Stimulated activated naive CD4-positive, alpha-beta T cell treated with Interleukin-2 at 50 U/mL for 16 hours (primary cell): ENCODE data around the gene NUP93.

Experiments
- DNase-seq: peaks from one replicate; lab custom pipeline; 2025; lab: John Stamatoyannopoulos, UW

Gene NUP93

DNA sequence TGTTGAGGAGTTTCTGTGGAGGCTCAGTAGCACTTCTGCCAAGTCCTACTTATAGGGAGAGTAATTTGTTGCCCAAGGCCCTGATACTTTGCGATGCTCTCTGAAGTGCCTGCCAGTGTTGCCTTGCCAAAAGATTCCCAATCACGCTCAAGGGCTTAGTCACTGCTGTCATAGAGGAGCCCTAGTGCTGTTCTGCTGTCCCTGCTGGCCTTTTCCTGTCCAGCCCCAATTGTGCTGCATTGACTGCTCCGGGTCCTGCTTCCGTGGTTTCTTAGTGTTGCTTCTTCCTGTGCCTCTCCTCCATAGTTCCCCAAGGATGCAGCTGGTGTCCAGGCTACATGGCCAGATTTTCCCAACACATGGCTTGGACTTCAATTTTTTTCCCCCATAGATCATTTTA, 13.9 kb downstream of the NUP93 start:
- no peak for DNase-seq

DNA sequence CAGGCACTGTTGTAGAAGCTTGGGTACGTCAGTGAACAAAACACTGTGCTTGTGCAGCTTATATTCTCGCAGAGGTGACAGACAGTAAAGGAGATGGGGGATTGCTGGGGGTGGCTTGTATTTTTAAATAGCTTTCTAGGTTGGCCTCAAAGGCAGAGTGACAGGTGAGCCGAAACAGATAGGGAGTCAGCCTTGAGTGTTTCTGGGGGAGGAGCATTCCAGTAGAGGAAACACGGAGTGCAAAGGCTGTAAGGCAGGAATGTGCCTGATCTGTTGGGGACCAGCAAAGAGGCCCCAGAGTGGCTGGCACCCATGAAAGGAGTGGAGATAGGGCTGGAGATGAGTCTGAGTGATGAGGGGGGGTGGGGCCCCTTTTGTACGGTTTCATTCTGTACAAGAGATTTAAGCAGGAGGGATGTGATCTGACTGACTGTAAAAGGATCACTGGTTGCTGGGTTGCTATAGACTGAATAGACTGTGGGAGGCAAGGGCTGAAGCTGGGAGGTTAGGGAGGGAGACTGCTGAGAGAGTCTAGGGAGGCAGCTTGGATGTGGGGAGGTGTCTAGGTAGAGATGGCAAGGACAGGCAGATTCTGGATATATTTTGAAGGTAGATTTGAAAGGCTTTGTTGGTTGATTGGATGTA, 15.2 kb downstream of the NUP93 start:
- DNase-seq = no peak

DNA sequence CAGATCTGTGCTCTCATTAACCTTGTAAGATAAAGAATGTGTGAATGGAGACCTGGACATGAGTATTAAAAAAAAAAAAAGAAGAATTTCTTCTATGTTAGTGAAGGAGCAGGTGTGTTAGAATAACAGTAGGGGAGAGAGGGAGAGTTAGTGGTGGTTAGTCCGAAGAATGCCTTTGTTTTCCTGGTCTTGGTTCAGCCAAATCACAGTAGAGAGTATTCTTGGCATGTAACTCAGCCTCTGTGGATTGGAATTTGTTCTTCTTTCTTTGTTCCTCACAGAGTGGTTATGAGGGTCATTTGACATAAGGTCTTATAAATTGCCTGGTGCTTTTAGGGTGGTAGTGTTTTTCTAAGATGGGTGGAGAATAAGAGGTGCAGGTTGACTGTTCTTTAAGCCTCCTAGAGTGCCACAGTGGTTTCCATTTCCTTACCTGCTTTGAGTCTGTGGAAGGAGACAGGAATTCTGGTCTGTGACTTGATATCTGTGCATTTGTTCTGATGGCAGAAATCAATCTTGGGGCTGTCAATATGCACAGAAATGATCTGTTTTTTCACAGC, 17.6 kb downstream of the NUP93 start:
- DNase-seq = no peak

DNA sequence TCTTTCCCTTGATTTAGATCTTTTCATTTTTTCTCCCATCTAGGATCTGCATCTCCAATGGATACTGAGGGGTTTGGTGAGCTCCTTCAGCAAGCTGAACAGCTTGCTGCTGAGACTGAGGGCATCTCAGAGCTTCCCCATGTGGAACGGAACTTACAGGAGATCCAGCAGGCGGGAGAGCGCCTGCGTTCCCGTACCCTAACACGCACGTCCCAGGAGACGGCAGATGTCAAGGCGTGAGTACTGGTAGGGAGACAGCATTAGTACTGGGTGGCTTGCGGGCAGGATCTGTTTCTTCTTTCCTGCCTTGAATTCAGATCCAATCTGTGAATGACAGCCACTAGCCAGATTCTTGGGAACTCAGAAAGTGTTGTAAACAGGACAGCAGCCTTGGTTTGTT, 18.3 kb downstream of the NUP93 start:
- no peak for DNase-seq

DNA sequence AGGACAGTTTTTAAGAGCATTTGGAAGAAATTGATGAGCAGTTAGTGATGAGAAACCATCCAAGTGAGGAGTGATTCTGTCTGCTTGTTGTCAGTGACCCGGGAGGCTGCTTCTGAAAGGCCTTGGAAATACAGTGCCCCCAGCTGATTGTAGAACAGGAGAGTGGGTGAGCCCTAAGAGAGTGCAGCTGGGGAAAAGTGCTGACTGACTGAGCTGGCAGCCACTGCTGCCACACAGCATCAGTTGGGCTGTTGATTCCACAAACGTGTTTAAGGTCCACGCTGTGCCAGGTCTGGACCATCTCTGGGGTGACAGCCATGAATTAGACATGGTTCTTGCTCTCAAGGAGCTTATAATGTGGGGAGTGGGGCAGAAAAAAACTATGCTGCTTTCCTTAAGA, 18.9 kb downstream of the NUP93 start:
- no peak for DNase-seq

DNA sequence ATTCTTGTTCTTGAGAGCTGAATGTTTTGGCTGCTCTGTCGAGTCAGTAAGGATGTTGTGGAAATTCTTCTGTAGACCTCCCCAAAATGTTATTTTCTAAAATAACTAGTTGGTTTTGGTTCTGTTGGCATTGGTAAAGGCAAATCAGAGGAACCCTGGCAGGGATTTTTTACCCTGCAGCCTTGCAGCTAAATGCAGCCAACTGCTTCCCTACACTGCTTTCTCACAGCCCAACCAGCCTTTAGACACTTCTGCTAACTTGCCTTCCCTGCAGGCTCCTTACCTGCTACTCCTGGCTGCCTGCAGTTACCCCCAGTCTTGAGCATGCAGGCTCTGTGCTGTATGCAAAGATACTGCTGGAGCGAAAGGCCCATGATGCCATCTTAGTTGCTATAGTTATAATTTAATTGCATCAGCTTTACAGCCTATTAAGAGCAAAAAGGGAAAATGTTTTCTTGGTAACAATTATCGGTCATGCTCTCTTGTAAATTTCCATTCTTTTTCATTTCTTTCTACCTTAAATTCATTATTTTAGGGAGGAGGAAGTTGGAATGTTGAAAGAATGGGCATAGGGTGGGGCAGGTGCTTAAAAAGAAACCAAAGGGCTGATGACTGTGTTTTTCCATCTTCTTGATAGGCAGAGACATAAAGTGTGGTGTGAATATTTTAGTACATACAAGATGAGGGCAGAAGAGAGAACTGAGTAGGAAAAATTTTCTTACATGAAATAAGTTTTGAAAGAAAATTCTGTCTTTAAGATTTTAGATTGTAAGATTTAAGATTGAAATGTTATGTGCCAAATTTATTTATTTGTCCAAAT, 20.0 kb downstream of the NUP93 start:
- DNase-seq = no peak

DNA sequence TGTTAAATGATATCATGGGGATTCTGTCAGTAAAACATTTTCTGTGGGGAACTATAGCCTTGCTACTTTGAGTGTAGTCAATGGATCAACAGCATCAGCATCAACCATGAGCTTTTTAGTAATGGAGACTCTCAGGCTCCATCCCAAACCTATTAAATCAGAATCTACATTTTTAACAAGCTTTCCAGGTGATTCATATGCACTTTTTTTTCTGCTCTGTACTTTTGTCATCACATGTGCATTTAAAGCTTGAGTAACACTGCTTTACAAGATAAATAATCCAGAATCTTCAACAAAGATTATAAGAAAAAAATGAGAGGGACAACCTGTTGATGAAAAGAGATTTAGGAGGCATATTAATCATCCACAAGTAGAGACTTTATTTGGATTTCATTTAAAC, 23.5 kb downstream of the NUP93 start:
- DNase-seq = no peak

DNA sequence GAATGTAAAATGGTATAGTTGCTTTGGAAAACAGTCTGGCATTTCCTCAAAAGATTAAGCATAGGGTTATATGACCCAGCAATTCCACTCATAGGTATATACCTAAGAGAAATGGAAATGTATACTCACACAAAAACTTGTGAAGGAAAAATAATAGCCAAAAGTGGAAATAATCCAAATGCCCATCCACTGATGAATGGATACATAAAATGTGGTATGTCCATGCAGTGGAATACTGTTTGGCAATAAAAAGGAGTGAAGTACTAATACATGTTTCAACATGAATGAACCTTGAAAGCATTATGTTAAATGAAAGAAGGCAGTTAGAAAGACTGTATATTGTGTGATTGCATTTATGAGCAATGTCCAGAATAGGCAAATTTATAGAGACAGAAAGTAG, 25.1 kb downstream of the NUP93 start:
- no peak for DNase-seq

DNA sequence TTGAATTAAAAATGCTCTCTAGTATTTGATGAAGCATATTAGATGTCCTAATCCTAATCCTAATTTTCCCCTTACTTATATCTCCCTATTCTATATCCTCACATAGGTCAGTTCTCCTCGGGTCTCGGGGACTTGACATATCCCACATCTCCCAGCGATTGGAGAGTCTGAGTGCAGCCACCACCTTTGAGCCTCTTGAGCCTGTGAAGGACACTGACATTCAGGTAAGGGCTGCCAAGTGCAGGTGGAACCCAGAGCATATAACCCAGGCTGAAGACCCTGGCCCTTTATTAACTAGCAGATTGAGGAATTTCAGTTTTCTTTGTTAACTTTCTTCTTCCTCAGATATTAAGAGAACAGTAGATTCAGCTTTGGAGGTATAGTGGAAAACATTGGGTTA, 28.5 kb downstream of the NUP93 start:
- no peak for DNase-seq

DNA sequence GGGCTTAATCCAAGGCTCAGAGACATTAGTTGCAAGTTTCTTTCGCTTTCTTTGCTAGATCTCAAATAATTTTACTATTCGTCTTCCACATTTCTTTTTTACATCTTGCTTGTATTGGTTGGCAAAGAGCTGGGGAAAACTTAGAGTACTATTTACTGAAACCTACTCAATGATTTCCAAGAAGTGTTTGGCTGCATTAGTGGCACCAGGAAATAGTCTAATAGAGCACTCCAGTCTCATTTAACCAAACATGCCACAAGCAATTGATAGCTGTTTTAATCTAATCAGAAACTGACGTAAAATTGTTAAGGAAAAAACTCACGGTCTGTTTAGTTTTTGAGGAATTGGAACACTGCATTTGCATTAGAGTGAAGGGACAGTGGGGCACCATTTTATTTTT, 29.0 kb downstream of the NUP93 start:
- no peak for DNase-seq

DNA sequence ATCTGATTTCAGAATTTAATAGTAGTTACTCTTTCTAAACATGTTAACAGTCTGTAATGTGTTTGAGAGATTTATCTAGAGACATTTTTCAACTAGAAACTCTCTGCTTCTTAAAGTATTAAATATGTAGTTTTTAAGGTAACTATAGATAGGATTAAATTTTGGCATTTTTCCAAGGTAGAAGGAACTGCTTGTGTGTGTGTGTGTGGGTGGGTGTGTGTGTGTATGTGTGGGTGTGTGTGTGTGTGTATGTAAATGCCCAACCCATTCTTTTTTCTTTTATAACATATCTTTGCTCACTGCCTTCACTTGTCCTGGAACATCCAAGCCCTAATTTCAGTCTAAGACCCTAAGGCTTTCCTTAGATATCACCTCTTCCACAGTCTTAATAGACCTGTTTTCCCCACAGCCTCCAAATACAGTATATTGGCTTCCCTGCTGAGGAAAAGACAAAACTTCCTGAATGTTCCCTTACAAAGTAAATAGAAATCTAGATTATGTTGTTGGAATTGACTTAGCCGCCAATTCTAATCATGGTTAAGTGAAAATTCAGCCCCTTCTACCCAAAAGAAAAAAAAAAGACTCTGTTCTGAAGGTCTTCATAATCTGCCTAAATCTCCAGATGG, 33.5 kb downstream of the NUP93 start:
- DNase-seq = no peak

DNA sequence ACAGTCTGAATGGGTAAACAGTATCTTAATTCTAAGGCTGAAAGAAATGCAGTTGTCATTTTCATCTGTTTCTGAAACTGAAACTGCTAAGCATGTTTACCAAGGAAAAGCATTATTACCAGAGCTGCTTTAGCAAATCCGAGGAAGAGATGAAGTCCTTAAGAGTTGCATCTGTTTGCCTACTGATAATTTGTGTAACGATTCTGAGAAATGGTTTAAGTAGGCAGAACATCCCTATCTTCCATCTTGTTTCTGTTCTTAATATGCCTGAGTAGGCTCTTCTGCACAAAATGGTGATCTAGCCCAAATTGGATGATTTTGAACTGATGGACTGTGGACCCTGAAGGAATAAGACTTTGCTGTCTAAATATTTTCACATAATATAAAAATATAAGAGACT, 34.9 kb downstream of the NUP93 start:
- DNase-seq = no peak

DNA sequence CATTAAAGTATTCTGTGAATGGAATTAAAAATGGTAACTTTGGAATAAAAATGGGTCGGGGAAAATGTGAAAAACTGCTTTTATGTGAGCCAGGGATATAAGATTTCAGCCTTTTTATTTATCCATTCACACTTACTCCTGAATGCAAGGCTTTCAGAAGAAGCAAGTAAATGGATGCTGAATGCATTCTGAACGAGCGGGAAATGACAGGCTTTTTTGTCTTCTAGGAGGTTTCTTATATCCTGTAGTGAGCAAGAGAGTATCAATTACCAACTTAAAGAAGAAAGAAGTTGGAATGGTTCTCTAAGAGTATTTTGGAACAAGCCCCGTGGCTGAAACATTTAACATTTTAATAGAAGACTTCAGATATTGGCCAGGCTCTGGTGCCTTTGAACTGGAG, 36.0 kb downstream of the NUP93 start:
- DNase-seq = no peak

DNA sequence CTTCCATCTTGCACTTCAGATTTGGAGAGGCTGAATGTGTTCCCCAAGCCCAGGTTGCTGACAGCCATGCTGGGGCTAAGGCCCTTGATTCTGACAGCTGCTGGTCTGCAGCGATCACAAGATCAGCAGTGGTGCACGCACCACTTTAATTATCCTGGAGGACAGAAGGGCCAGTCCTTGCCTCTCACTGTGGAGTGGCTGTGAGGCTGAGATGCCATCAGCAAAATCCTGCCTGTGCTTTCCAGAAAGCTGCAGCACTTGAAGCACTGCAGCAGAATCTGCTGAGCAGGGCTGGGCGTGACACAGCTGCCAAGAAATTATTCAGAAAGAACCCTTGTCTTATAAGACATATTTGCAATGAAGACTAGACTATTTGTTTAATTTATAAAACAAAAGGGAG, 37.1 kb downstream of the NUP93 start:
- DNase-seq = no peak

DNA sequence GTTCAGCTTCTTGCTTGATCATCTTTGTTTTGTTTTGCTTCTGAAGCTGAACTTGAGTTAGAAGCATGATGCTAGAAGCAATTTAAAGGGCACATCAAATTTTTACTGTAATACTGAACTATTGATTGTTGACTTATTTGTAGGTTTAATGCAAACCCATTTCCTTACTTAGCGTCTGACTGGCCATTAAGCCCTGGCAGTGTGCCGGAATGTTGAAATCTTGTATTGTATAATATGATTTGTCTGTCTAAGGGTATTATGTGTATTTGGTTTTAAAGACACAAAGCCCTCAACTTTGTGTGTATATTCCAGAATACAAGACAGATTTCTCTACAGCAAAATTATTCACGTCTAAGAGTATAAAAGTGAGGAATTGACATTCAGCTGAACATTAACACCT, 39.7 kb downstream of the NUP93 start:
- DNase-seq = no peak

DNA sequence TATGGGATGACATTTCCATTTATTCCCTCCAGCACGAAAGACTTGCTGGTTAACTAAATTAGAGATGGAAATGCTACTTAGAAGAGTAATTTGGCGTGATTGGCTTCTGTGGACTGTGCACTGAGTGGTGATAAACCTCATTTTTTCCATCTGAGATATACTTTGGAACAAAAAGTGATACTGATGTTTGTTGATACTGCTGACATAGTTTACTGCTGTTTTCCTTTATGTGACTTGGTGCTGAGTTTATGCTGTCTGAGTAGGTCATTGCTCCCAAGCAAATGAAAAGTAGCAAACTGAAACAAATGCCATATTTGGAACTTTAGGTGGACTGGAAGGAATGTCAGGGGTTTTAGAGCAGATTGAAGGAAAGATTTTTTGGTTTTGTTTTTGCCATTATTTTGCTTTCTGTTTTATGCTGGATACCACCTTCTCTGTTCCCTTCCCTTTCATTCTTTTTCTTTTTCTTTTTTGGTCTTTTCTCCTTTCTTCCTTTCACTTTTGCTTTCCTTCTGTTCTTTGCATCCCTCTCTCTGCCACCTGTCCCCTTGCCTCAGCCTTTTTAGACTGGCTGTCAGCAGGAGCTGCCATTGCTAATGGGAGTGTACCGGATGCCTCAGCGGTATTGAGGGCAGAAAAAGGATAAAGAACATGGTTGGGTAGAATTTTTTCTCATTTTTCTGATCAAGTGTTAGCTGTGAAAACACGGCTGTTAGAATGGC, 41.8 kb downstream of the NUP93 start:
- DNase-seq = no peak

DNA sequence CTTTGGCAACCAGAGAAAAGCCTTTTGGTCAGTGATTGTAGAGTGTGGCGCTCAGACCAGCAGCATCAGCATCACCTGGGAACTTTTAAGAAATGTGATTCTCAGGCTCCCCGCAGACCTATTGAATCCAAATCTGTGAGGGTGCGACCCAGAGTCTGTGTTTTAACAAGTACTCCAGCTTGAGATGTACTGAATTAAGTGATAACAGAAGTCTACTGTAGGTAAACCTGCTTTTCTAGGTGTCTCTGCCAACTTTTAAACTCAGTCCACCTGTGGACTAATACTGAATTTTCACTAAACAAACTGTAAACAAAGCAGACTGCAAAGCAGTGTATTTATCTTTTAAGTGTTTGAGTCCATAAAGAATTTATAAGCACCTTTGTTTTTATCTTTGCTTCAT, 43.6 kb downstream of the NUP93 start:
- no peak for DNase-seq

DNA sequence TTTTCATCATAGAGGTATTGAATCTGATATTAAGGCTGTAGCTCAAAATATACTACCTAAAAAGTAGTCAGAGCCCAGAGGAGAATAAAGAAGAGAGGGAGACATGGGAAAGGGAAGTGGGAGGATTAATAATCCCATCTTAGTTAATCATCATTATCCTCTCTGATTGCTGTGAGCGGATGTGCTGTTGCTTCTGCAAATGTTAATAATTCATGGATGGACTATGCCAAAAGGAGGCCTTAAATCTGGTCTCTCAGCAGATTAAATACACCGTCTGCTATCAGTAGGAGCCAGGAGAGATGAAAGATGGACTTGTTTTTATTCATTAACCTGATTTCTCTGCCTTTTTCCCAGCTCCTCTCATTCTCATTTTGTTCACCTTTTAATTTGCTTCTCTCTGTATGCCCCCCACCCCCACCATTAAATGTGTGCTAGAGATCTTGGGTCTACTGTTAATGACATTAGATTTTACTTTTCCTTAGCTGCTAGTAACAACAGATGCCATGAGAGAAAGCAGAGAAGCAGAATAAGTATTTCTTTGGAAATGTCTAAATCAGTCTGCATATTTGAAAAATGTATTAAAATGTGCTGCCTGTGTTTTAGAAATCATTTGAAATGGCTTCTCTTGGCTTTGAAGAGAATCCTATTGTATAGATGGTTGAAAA, 44.2 kb downstream of the NUP93 start:
- no peak for DNase-seq

DNA sequence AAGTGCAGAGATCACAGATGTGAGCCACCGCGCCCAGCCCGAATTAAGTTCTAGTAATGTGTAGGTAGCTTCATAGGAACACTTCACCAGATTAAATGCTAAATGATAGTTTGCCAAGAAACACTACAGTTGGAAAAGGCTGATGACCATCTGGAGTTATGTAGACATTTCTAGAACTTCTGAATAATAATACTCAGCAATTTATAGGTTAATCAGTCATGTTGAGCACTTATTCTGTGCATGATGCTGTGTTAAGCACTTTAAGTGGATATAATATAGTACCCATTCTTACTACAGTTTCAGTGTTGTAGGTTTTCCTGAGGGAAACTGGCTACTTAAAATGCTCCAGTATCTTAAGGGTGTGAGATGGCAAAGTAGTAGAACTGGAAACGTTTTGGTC, 45.2 kb downstream of the NUP93 start:
- DNase-seq = no peak

DNA sequence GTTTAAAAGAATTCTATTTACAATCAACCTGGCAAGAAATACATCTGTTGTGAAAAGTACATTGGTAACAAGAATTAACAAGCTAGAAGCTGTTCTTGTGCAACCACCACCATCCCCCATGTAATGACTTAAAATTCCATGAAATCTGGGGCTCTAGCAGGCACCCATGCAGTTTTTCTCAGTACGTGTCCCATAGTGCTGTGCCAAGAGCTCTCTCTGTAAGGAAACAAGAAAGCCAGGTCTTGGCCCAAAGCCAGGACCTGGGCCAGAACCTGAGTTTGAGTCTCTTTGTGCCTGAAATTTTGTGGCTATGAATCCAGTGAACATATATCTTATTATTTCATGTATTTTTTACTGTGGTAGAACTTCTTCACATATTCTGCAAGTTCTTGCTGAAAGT, 46.6 kb downstream of the NUP93 start:
- no peak for DNase-seq

DNA sequence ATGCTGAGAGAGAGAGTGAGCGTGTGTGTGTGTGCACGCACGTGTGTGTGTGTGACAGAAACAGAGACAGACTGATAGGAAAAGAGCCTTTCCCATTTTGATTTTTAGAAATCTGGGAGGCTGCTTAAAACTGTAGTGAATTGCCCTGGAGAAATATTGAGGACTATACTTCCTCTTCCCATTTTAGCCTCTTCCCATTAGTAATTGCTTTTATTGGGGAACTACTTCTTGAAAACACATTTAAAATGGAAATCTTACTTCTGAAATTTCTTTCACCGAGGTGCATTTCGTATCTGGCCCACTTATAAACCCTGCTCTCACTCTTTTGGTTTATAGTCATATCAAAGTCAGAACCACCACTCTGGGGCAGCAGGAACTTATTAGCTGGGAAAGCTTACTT, 47.1 kb downstream of the NUP93 start:
- DNase-seq = no peak

DNA sequence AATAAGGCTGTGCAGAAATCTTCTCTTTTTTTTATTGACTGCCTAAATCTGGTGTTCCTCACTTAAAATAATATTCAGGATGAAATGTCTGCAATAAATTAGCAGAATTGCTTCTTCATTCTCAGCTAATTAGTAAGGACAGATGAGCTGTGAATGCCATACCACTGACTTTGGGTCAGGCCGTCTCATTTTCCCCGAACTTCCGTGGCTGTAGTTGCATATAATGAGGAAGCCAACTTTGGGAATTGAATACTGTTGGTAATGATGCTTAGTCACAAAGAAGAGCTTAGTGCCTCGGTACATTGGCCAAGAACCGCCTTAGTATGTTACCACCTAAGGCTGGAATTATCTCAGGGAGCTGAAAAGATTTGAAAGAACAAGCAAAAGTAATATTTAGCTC, 47.6 kb downstream of the NUP93 start:
- DNase-seq = no peak
